ENCODE results near the gene SACM1L. TPM values are rescaled to one million over a fixed set of nuclear protein-coding genes. Genes with fewer than 3 reads are reported as not detected.

The SACM1L gene
- total and polyA plus RNA-seq, 2 of the 8 experiments (the other 6 are each of a cell fraction or from before 2014, with no cell fraction given): 20.1 to 61.0 TPM

DNA sequence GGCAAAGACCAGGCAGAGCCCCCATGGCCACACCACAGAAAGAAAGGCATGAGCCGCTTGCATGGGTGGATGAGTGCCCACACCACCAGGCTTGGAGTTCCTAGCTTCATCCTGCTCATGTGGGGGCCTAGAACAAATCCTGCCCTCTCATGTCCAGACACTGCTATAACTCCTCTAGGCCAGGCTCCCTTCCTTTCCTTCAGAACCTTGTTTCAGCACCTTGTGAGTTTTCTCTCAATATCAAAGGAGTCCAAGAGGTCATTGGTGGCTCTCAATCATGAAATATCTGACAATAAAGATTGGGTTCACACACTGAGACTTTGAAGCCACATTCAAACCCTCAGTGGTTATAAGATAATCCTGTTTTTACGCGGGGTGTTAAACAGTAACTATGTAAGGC lies 94.5 kb downstream of the SACM1L start:
- no peak overlapping the region for H3K23ac ChIP-seq (ENCODE audit: insufficient read length)
- no peaks in the 10 kb centered on the region for H3K9me3 ChIP-seq (ENCODE audit: insufficient read depth in 2 of 2, low read depth in 1 of 2, low read length in 1 of 2)
- H2BK12ac ChIP-seq (ENCODE audit: low read depth, low read length): no peak overlapping the region
- H4K91ac ChIP-seq (replicated peaks; ENCODE audit: insufficient read length, low read length): no peak overlapping the region
- no peak overlapping the region for H2BK20ac ChIP-seq (ENCODE audit: low read length)
- no peak overlapping the region for H3K18ac ChIP-seq (ENCODE audit: extremely low read depth, low read length)
- no peaks in the 10 kb centered on the region for H3K36me3 ChIP-seq (ENCODE audit: control insufficient read depth in 2 of 4, insufficient read depth in 4 of 4, low read length in 3 of 4)
- H3K9ac ChIP-seq (replicated peaks in 1 of 4; ENCODE audit: extremely low read depth in 1 of 4, low read depth in 3 of 4, low read length in 3 of 4): no peak overlapping the region
- no peak overlapping the region for H3K4me3 ChIP-seq (ENCODE audit: extremely low read depth in 1 of 4, insufficient read depth in 2 of 4, low read depth in 3 of 4, low read length in 4 of 4)
- H2BK15ac ChIP-seq (ENCODE audit: low read length): no peak overlapping the region
- POLR2A ChIA-PET (ENCODE audit: partially characterized antibody): no interaction called here
- no peaks in the 10 kb centered on the region for H3K79me2 ChIP-seq (ENCODE audit: control insufficient read depth in 1 of 2, insufficient read depth in 2 of 2, low read length in 2 of 2)
- no peak overlapping the region for H4K8ac ChIP-seq (ENCODE audit: extremely low read depth, insufficient read depth, low read length)
- H2BK5ac ChIP-seq (ENCODE audit: low read depth, low read length): no peak overlapping the region
- TF ChIP-seq HDAC6 (IDR thresholded peaks at IDR 0.05; ENCODE audit: low read depth, low read length): no peak
- TF ChIP-seq, protein P1, sequence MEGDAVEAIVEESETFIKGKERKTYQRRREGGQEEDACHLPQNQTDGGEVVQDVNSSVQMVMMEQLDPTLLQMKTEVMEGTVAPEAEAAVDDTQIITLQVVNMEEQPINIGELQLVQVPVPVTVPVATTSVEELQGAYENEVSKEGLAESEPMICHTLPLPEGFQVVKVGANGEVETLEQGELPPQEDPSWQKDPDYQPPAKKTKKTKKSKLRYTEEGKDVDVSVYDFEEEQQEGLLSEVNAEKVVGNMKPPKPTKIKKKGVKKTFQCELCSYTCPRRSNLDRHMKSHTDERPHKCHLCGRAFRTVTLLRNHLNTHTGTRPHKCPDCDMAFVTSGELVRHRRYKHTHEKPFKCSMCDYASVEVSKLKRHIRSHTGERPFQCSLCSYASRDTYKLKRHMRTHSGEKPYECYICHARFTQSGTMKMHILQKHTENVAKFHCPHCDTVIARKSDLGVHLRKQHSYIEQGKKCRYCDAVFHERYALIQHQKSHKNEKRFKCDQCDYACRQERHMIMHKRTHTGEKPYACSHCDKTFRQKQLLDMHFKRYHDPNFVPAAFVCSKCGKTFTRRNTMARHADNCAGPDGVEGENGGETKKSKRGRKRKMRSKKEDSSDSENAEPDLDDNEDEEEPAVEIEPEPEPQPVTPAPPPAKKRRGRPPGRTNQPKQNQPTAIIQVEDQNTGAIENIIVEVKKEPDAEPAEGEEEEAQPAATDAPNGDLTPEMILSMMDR (IDR thresholded peaks at IDR 0.05; ENCODE audit: control extremely low read depth in 1 of 3, insufficient read depth in 1 of 3, low read depth in 1 of 3, low read length in 3 of 3): peak in 2 of 3 experiments; percentile 2 to 36; a peak in 2 of 4 replicates
- no peak for TF ChIP-seq JUND (IDR thresholded peaks at IDR 0.05; ENCODE audit: low read length)
- no peak for TF ChIP-seq SP4 (IDR thresholded peaks at IDR 0.05; ENCODE audit: low read length)
- no peak for TF ChIP-seq KDM4A (IDR thresholded peaks at IDR 0.05; ENCODE audit: low read depth, low read length, severe bottlenecking)
- no peak for TF ChIP-seq CHD1 (IDR thresholded peaks at IDR 0.05; ENCODE audit: low read depth, low read length)
- TF ChIP-seq EP300 (IDR thresholded peaks at IDR 0.05; ENCODE audit: borderline replicate concordance in 1 of 2, low read depth in 2 of 2, low read length in 2 of 2): no peak
- no peak for TF ChIP-seq NANOG (IDR thresholded peaks at IDR 0.05; ENCODE audit: insufficient read depth, low read depth, low read length, poor library complexity, severe bottlenecking)
- no peak for TF ChIP-seq RFX5 (IDR thresholded peaks at IDR 0.05; ENCODE audit: borderline replicate concordance, low read depth, low read length)
- peak; percentile 5 to 23; a peak in 1 of 4 replicates for TF ChIP-seq RAD21 (IDR thresholded peaks at IDR 0.05 in 1 of 2, conservative IDR thresholded peaks at IDR 0.05 in 1 of 2; ENCODE audit: low read depth in 2 of 2, low read length in 2 of 2)
- H3K4me1 ChIP-seq (replicated peaks in 1 of 4; ENCODE audit: control insufficient read depth in 3 of 4, insufficient read depth in 4 of 4, low read length in 3 of 4): peaks cover 0 to 2% (median 0%) of the 10 kb centered on the region in 4 experiments; a peak in 1 of 7 replicates
- no peaks in the 10 kb centered on the region for H4K20me1 ChIP-seq (replicated peaks in 1 of 2; ENCODE audit: control insufficient read depth in 1 of 2, insufficient read depth in 2 of 2, low read length in 2 of 2)
- no peak for DNase-seq (ENCODE audit: low read depth in 1 of 2, low spot score in 2 of 2)
- H3K4me2 ChIP-seq (ENCODE audit: insufficient read depth in 1 of 2, low read depth in 2 of 2, low read length in 2 of 2): no peak overlapping the region
- no peak overlapping the region for H3K56ac ChIP-seq (replicated peaks; ENCODE audit: insufficient read length, low read depth, low read length)
- no peak overlapping the region for H2BK120ac ChIP-seq (replicated peaks; ENCODE audit: low read depth, low read length)
- no peak overlapping the region for H4K5ac ChIP-seq (ENCODE audit: insufficient read length, low read depth, low read length)
- H3K79me1 ChIP-seq (ENCODE audit: low read depth, low read length): no peaks in the 10 kb centered on the region
- H3K14ac ChIP-seq (ENCODE audit: insufficient read length): no peak overlapping the region
- H2AFZ ChIP-seq (ENCODE audit: low read length): no peak overlapping the region
- H3K27me3 ChIP-seq (replicated peaks in 1 of 4; ENCODE audit: control insufficient read depth in 3 of 4, extremely low read depth in 1 of 4, insufficient read depth in 3 of 4, low read length in 3 of 4): no peaks in the 10 kb centered on the region
- CTCF ChIA-PET (ENCODE audit: partially characterized antibody): interaction anchor here (1.0 to 1.7 kb wide), 5 partner anchors 10 to 117 kb away, joined by 3 to 7 read pairs (median 4); no protein-coding TSS in a partner anchor
- H3K27ac ChIP-seq (ENCODE audit: low read depth, low read length): no peak overlapping the region
- H2AK5ac ChIP-seq (ENCODE audit: low read depth, low read length): no peak overlapping the region
- H3K4ac ChIP-seq (replicated peaks; ENCODE audit: insufficient read length, low read depth, low read length): no peak overlapping the region
- FAIRE-seq: peak; percentile 72
- peaks cover 5% of the 10 kb centered on the region; the same call in 1 of the 2 replicates for H3K23me2 ChIP-seq (ENCODE audit: low read depth, low read length)
- 88% methylated on average over 3 of the region's 3 CpGs; no CpG with 5 or more reads in 1 of the 2 experiments for WGBS, 2 experiments (ENCODE audit: extremely low coverage in 1 of 2, insufficient coverage in 1 of 2, insufficient read length in 1 of 2, insufficient replicate concordance in 2 of 2, low coverage in 1 of 2, low lambda C conversion rate in 2 of 2, missing lambda C conversion rate in 1 of 2)

Data from H1 (cell line).